GM18505 (cell line): ENCODE results near the gene SKI.

Experiments
- ATAC-seq: cut with Tn5 transposase; IDR thresholded peaks from one replicate; pipeline ENCODE4 v1.9.1; 2021; ENCODE audit not compliant: unreplicated experiment
- POLR2A ChIP-seq: IDR thresholded peaks from 4 replicates; pipeline ENCODE4 v1.6.1; 2011; ENCODE audit warnings: borderline replicate concordance; ENCODE audit not compliant: insufficient read depth, insufficient read length; ENCODE audit errors: extremely low read depth

Gene SKI

GRCh38 chr1:2306151-2306978, 78.2 kb downstream of the SKI start:
- TF ChIP-seq POLR2A = no peak
- no peak for ATAC-seq

GRCh38 chr1:2307064-2307605, 79.0 kb downstream of the SKI start:
- ATAC-seq = no peak
- TF ChIP-seq POLR2A = no peak

GRCh38 chr1:2307972-2308371, 79.9 kb downstream of the SKI start:
- ATAC-seq = no peak
- TF ChIP-seq POLR2A = no peak

- no peak for ATAC-seq
- no peak for TF ChIP-seq POLR2A
Observed at GRCh38 chr1:2308844-2309243, 80.7 kb downstream of the SKI start.

- TF ChIP-seq POLR2A = no peak
Observed at GRCh38 chr1:2310332-2311183, 82.4 kb downstream of the SKI start.

GRCh38 chr1:2311184-2312032, 83.3 kb downstream of the SKI start:
- ATAC-seq = no peak
- no peak for TF ChIP-seq POLR2A

More at GRCh38 chr1:2310332-2311183, 82.4 kb downstream of the SKI start:
- no peak for ATAC-seq

GRCh38 chr1:2312160-2312514, 84.0 kb downstream of the SKI start:
- TF ChIP-seq POLR2A = peak; percentile 7
- no peak for ATAC-seq

- ATAC-seq = no peak
- no peak for TF ChIP-seq POLR2A
Observed at GRCh38 chr1:2312515-2313301, 84.6 kb downstream of the SKI start.

GRCh38 chr1:2313651-2314261, 85.6 kb downstream of the SKI start:
- no peak for TF ChIP-seq POLR2A
- no peak for ATAC-seq

- TF ChIP-seq POLR2A = no peak
Observed at GRCh38 chr1:2314273-2314802, 86.2 kb downstream of the SKI start.

GRCh38 chr1:2314803-2315673, 86.9 kb downstream of the SKI start:
- no peak for TF ChIP-seq POLR2A
- ATAC-seq = no peak

More at GRCh38 chr1:2314273-2314802, 86.2 kb downstream of the SKI start:
- no peak for ATAC-seq
